22Rv1 (cell line): ENCODE results near the gene COPS9.

Experiments
- ZFX ChIP-seq: fragments of 450-650 bp; IDR thresholded peaks from 2 replicates; pipeline ENCODE4 v1.6.1; 2017; ENCODE audit warnings: antibody characterized with exemption, borderline replicate concordance
- TF ChIP-seq, protein P1 (sequence below): fragments of 450-650 bp; IDR thresholded peaks from 2 replicates; pipeline ENCODE4 v1.5.1; 2017; ENCODE audit warnings: mild to moderate bottlenecking

DNA sequence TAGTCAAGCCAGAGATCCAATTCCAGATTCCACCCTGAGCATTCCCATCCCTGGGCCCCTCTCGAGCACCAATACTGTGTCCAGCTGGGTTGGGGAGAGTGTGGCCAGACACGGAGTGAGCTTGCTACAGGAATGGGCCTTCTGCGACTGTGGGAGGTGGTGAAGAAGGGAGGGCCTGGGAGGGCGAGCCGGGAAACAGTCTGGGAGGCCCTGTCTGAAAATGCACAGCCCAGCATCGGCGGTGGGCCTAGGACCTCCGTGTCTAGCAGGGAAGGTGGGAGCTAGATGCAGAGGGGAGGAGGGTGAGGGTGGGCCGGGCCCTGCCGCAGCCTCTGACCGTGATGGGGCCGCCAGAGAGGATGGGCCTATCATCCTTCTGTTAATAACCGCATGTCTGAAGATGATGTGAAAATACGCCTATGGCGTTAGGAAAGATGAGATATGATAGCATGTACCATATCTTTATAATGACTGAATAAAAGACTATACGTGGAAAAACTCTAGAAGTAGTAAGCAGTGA is 6.2 kb upstream of the COPS9 start:
- TF ChIP-seq, protein P1, sequence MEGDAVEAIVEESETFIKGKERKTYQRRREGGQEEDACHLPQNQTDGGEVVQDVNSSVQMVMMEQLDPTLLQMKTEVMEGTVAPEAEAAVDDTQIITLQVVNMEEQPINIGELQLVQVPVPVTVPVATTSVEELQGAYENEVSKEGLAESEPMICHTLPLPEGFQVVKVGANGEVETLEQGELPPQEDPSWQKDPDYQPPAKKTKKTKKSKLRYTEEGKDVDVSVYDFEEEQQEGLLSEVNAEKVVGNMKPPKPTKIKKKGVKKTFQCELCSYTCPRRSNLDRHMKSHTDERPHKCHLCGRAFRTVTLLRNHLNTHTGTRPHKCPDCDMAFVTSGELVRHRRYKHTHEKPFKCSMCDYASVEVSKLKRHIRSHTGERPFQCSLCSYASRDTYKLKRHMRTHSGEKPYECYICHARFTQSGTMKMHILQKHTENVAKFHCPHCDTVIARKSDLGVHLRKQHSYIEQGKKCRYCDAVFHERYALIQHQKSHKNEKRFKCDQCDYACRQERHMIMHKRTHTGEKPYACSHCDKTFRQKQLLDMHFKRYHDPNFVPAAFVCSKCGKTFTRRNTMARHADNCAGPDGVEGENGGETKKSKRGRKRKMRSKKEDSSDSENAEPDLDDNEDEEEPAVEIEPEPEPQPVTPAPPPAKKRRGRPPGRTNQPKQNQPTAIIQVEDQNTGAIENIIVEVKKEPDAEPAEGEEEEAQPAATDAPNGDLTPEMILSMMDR = no peak
- TF ChIP-seq ZFX = no peak
